H1 (cell line): Measurements from ENCODE around the gene RMND5B. TPM values are rescaled to one million over a fixed set of nuclear protein-coding genes. Genes with fewer than 3 reads are reported as not detected.

Experiments
- CHD2 ChIP-seq: IDR thresholded peaks from 2 replicates; pipeline ENCODE4 v1.6.1; 2012; ENCODE audit warnings: low read length, improper control_type of control experiment
- CHD7 ChIP-seq: fragments of 300-600 bp; sonication (generic); IDR thresholded peaks from 2 replicates; pipeline ENCODE4 v1.7.1; 2012; ENCODE audit warnings: low read length, moderate library complexity, mild to moderate bottlenecking, inconsistent platforms; ENCODE audit not compliant: insufficient replicate concordance
- polyA plus RNA-seq, 7 experiments: library from polyadenylated mRNA; depleted of rRNA in 3 of 7; stranded (reverse) in 5 of 7; unstranded in 2 of 7; fragments of >200 nt in 5 of 7; fragments of 200-250 nt in 2 of 7; gene quantifications; 1 replicate in 5 of 7; 2 replicates in 1 of 7; 4 replicates in 1 of 7; pipeline versions ENCODE4 v1.2.1 to v1.2.3, GENCODE V29; 2011 to 2013; ENCODE audit warnings: missing spikeins in 2 of 7, mixed read lengths in 2 of 7
- total RNA-seq: library from RNA; stranded (reverse); fragmentation: NEBNext Ultra II Directional; extraction: Animal tissue kit (Norgen Biotek cat#: 25700); gene quantifications from 2 replicates; pipeline ENCODE4 v1.2.1, GENCODE V29; 2021

Gene RMND5B
- total and polyA plus RNA-seq, 2 of the 8 experiments (the other 6 are each of a cell fraction or from before 2014, with no cell fraction given): 75.9 to 90.2 TPM

GRCh38 chr5:178081571-178082243 lies 49.1 kb upstream of the RMND5B start (continued):
- TF ChIP-seq CHD7 (no peak), CHD2 (no peak)
